ENCODE results near the gene FAF1.
"Not testable (repeated sequence)": the region's sequence is repeated elsewhere in the genome, so short reads cannot be mapped to it uniquely, and the experiment has no call there.

The FAF1 gene

GRCh38 chr1:50959913-50960844, at the start of gene FAF1:
Gene FAF1 (minus strand): TSS chr1:50960267. CDS start chr1:50959811, 456 bp downstream.
- H3K27me3 Mint-ChIP-seq, result no peaks in the 10 kb centered on the region
- H3K4me1 Mint-ChIP-seq (ENCODE audit: low read depth), result peaks cover 26% of the 10 kb centered on the region
- peak within 1 kb of the TSS; percentile 97 for H3K4me3 Mint-ChIP-seq
- H3K9me3 Mint-ChIP-seq (ENCODE audit: low read depth), result no peaks in the 10 kb centered on the region
- H3K27ac Mint-ChIP-seq, result peak within 1 kb of the TSS; percentile 97
- no peaks in the 10 kb centered on the region for H3K36me3 Mint-ChIP-seq

GRCh38 chr1:51009381-51009780, 49.3 kb upstream of the FAF1 start:
- Mint-ChIP-seq H3K27me3 (no peaks in the 10 kb centered on the region), H3K4me3 (no peak overlapping the region), H3K4me1 (ENCODE audit: low read depth) (no peaks in the 10 kb centered on the region), H3K36me3 (peaks cover 3% of the 10 kb centered on the region), H3K9me3 (ENCODE audit: low read depth) (peaks cover 10% of the 10 kb centered on the region), H3K27ac (no peak overlapping the region)

DNA sequence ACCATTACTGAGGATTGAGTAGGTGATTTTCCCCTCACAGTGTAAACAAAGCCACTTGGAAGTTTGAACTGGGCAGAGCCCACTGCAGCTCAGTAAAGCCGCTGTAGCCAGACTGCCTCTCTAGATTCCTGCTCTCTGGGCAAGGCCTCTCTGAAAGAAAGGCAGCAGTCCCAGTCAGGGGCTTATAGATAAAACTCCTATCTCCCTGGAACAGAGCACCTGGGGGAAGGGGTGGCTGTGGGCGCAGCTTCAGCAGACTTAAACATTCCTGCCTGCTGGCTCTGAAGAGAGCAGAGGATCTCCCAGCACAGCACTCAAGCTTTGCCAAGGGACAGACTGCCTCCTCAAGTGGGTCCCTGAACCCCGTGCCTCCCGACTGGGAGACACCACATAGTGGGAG, 45.5 kb upstream of the FAF1 start:
- not testable (repeated sequence) for H3K4me3 Mint-ChIP-seq; H3K9me3 Mint-ChIP-seq (ENCODE audit: low read depth); H3K4me1 Mint-ChIP-seq (ENCODE audit: low read depth); H3K27ac Mint-ChIP-seq; H3K27me3 Mint-ChIP-seq; H3K36me3 Mint-ChIP-seq

- Mint-ChIP-seq H3K27ac (no peak overlapping the region), H3K9me3 (ENCODE audit: low read depth) (peaks cover 4% of the 10 kb centered on the region), H3K4me1 (ENCODE audit: low read depth) (no peaks in the 10 kb centered on the region), H3K4me3 (no peak overlapping the region), H3K36me3 (no peaks in the 10 kb centered on the region), H3K27me3 (peaks cover 3% of the 10 kb centered on the region)
These were observed 42.4 kb upstream of the FAF1 start for GRCh38 chr1:51002516-51002915.

- no peaks in the 10 kb centered on the region for H3K4me1 Mint-ChIP-seq (ENCODE audit: low read depth)
- H3K27ac Mint-ChIP-seq, result no peak overlapping the region
- H3K9me3 Mint-ChIP-seq (ENCODE audit: low read depth), result no peaks in the 10 kb centered on the region
- H3K27me3 Mint-ChIP-seq, result peaks cover 5% of the 10 kb centered on the region
- no peaks in the 10 kb centered on the region for H3K36me3 Mint-ChIP-seq
- no peak overlapping the region for H3K4me3 Mint-ChIP-seq
These were observed 40.6 kb upstream of the FAF1 start for GRCh38 chr1:51000651-51001050.

DNA sequence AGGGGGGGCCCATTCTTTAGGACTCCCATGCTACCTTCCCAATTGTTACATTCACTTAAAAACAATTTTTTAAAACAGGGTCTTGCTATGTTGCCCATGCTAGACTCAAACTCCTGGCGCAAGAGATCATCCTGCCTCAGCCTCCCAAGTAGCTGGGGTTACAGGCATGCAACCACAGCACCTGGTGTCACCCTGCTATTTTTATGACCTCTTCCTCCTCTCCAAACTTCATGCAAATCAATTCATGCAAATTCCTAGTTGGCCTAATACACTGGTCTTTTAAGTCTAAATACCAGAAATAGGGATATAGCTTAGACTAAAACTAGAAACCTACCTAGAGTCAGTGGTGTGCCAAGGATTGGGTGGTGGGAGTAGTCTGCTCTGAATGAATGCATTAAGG, 40.1 kb upstream of the FAF1 start:
- Mint-ChIP-seq H3K9me3 (ENCODE audit: low read depth) (no peaks in the 10 kb centered on the region), H3K27me3 (peaks cover 5% of the 10 kb centered on the region), H3K36me3 (no peaks in the 10 kb centered on the region), H3K4me1 (ENCODE audit: low read depth) (no peaks in the 10 kb centered on the region), H3K27ac (no peak overlapping the region), H3K4me3 (no peak overlapping the region)

- H3K27me3 Mint-ChIP-seq; H3K27ac Mint-ChIP-seq; H3K9me3 Mint-ChIP-seq (ENCODE audit: low read depth); H3K36me3 Mint-ChIP-seq; H3K4me1 Mint-ChIP-seq (ENCODE audit: low read depth); H3K4me3 Mint-ChIP-seq: not testable (repeated sequence)
These were observed 39.3 kb upstream of the FAF1 start for GRCh38 chr1:50999375-50999774.

- H3K27ac Mint-ChIP-seq, result no peak overlapping the region
- no peaks in the 10 kb centered on the region for H3K4me1 Mint-ChIP-seq (ENCODE audit: low read depth)
- no peak overlapping the region for H3K4me3 Mint-ChIP-seq
- no peaks in the 10 kb centered on the region for H3K9me3 Mint-ChIP-seq (ENCODE audit: low read depth)
- no peaks in the 10 kb centered on the region for H3K36me3 Mint-ChIP-seq
- H3K27me3 Mint-ChIP-seq, result peaks cover 2% of the 10 kb centered on the region
These were observed 36.0 kb upstream of the FAF1 start for GRCh38 chr1:50996083-50996482.

DNA sequence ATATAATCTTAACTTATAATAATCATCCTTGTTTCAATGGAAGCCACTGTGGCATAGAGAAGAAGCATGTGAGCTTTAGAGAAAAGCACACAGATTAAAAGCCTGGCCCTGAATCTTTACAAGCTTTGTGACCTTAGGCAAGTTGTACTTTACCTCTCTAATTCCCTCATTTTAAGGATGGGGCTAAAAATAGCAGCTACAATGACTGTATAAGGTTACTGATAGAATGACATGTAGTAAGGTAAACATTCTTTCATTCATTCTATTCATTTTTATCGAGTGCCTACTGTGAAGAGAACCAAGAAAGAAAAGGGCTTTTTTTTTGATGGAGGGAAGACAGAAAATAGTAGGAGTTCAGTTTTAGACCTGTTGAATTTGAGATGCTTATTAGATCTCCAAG, 35.6 kb upstream of the FAF1 start:
- Mint-ChIP-seq H3K9me3 (ENCODE audit: low read depth) (no peaks in the 10 kb centered on the region), H3K4me3 (no peak overlapping the region), H3K4me1 (ENCODE audit: low read depth) (no peaks in the 10 kb centered on the region), H3K27ac (no peak overlapping the region), H3K27me3 (peaks cover 2% of the 10 kb centered on the region), H3K36me3 (no peaks in the 10 kb centered on the region)

GRCh38 chr1:50994997-50995396, 34.9 kb upstream of the FAF1 start:
- Mint-ChIP-seq H3K27me3 (peaks cover 2% of the 10 kb centered on the region), H3K9me3 (ENCODE audit: low read depth) (no peaks in the 10 kb centered on the region), H3K4me3 (no peak overlapping the region), H3K27ac (no peak overlapping the region), H3K4me1 (ENCODE audit: low read depth) (no peaks in the 10 kb centered on the region), H3K36me3 (no peaks in the 10 kb centered on the region)

DNA sequence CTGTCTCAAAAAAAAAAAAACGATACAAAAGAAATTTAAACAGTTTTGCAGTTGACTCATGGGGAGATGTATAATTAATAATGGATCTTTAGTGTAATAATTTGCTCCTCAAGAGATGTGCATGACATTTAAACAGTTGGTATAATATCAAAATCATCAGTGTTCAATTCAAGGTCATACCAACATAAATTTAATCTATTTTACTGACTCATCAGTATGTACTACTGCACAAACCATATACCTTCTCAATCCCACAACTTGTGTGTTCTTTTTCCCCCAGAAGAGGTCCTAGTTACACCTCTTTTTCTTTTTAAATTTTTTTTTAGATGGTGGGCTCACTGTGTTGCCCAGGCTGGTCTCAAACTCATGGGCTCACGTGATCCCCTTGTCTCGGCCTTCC, 33.6 kb upstream of the FAF1 start:
- no peaks in the 10 kb centered on the region for H3K9me3 Mint-ChIP-seq (ENCODE audit: low read depth)
- no peaks in the 10 kb centered on the region for H3K36me3 Mint-ChIP-seq
- no peak overlapping the region for H3K27ac Mint-ChIP-seq
- H3K27me3 Mint-ChIP-seq, result peaks cover 2% of the 10 kb centered on the region
- H3K4me1 Mint-ChIP-seq (ENCODE audit: low read depth), result no peaks in the 10 kb centered on the region
- no peak overlapping the region for H3K4me3 Mint-ChIP-seq

DNA sequence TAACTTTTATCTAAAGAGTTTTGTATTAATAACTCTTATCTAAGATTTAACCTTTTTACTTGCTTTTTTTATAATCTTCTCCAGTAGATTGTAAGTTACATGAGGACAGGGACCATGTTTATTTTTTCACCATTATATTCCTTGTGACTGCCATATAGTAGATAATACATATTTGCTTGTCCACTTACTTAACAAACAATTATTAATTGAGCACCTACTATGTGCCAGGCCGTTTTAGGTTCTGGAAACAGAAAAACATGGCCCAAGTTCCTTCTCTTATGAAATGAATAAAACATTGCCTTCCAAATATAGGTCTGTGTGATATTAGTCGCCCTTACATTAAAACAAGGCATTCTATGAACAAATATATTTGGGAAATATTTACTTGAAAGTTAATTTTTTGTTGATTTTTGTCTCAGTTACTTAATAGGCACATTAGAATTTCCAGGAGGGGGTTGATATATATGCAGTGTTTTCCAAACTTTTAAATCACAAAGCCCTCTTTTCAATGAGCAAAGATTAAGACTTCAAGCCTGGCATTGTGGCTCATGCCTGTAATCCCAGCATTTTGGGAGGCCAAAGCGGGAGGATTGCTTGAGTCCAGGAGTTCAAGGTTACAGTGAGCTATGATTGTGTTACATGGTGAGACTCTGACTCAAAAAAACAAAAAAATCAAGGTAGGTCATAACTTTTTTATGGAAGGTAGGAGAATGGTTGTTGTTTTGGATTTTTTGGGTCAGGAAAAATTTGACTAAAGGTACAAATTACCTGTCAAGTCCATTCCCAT, 32.7 kb upstream of the FAF1 start:
- peaks cover 2% of the 10 kb centered on the region for H3K27me3 Mint-ChIP-seq
- no peak overlapping the region for H3K4me3 Mint-ChIP-seq
- no peaks in the 10 kb centered on the region for H3K36me3 Mint-ChIP-seq
- H3K27ac Mint-ChIP-seq, result no peak overlapping the region
- H3K4me1 Mint-ChIP-seq (ENCODE audit: low read depth), result no peaks in the 10 kb centered on the region
- H3K9me3 Mint-ChIP-seq (ENCODE audit: low read depth), result no peaks in the 10 kb centered on the region

- Mint-ChIP-seq H3K36me3 (no peaks in the 10 kb centered on the region), H3K4me1 (ENCODE audit: low read depth) (no peaks in the 10 kb centered on the region), H3K27me3 (no peaks in the 10 kb centered on the region), H3K27ac (no peak overlapping the region), H3K4me3 (no peak overlapping the region), H3K9me3 (ENCODE audit: low read depth) (no peaks in the 10 kb centered on the region)
These were observed 29.6 kb upstream of the FAF1 start for GRCh38 chr1:50989694-50990093.

- Mint-ChIP-seq H3K27ac (no peak overlapping the region), H3K27me3 (no peaks in the 10 kb centered on the region), H3K4me1 (ENCODE audit: low read depth) (no peaks in the 10 kb centered on the region), H3K36me3 (no peaks in the 10 kb centered on the region), H3K4me3 (no peak overlapping the region), H3K9me3 (ENCODE audit: low read depth) (no peaks in the 10 kb centered on the region)
These were observed 26.6 kb upstream of the FAF1 start for GRCh38 chr1:50986653-50987052.

- Mint-ChIP-seq H3K27me3 (no peaks in the 10 kb centered on the region), H3K36me3 (no peaks in the 10 kb centered on the region), H3K27ac (no peak overlapping the region), H3K9me3 (ENCODE audit: low read depth) (no peaks in the 10 kb centered on the region), H3K4me3 (no peak overlapping the region), H3K4me1 (ENCODE audit: low read depth) (no peaks in the 10 kb centered on the region)
These were observed 25.0 kb upstream of the FAF1 start for GRCh38 chr1:50985094-50985493.
